ENCODE measurements around the gene TMC2. TPM values are rescaled to one million over a fixed set of nuclear protein-coding genes. Genes with fewer than 3 reads are reported as not detected.

The TMC2 gene
- total RNA-seq, 1 donor from 2014 or later: not detected

DNA sequence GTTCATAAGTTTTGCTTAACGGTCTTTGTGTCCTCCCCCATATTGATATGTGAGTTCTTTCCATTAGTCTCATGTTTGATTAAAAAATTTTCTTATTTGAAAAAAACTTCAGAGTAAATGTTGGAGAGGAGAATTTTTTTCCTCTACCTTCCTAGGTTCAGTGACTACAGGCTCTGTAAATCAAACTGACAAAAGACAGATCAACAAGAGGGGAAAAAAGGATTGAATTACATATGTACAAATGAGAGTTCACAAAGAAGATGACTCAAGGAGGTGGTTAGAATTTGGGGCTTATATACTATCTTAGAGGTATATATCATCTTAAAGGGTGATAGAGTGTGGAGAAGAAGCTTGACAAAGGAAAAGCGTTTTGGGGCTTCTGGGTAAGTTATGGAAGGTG, 5.6 kb downstream of the TMC2 start:
- no peaks in the 10 kb centered on the region for H3K9me3 Mint-ChIP-seq
- H3K27ac Mint-ChIP-seq: no peak overlapping the region
- H3K36me3 Mint-ChIP-seq: no peaks in the 10 kb centered on the region
- DNase-seq (ENCODE audit: extremely low spot score, unreplicated experiment): no peak
- TF ChIP-seq, protein P1, sequence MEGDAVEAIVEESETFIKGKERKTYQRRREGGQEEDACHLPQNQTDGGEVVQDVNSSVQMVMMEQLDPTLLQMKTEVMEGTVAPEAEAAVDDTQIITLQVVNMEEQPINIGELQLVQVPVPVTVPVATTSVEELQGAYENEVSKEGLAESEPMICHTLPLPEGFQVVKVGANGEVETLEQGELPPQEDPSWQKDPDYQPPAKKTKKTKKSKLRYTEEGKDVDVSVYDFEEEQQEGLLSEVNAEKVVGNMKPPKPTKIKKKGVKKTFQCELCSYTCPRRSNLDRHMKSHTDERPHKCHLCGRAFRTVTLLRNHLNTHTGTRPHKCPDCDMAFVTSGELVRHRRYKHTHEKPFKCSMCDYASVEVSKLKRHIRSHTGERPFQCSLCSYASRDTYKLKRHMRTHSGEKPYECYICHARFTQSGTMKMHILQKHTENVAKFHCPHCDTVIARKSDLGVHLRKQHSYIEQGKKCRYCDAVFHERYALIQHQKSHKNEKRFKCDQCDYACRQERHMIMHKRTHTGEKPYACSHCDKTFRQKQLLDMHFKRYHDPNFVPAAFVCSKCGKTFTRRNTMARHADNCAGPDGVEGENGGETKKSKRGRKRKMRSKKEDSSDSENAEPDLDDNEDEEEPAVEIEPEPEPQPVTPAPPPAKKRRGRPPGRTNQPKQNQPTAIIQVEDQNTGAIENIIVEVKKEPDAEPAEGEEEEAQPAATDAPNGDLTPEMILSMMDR (conservative IDR thresholded peaks at IDR 0.05): no peak
- H3K4me3 Mint-ChIP-seq: no peak overlapping the region
- peaks cover 18% of the 10 kb centered on the region for H3K4me1 Mint-ChIP-seq (ENCODE audit: unreplicated experiment)
- peaks cover 42% of the 10 kb centered on the region for H3K27me3 Mint-ChIP-seq

DNA sequence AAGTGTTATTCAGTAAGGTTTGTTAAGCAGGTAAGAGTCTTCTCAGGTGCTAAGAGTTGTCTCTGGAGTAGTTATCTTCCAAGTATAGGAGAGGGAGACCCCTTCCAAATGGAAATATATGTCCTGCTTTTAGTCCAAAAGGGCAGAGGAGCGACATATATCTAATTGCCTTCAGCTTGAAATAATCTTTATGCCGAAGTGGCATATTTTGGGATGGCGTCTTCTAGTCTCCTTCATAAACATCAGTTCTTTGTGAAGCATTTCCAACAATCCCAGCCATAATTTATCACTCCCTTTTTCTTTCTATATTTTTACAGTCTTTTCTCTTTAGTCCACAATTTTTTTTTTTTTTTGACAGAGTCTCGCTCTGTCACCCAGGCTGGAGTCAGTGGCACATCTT, 6.0 kb downstream of the TMC2 start:
- H3K9me3 Mint-ChIP-seq: no peaks in the 10 kb centered on the region
- H3K4me3 Mint-ChIP-seq: no peak overlapping the region
- H3K4me1 Mint-ChIP-seq (ENCODE audit: unreplicated experiment): peaks cover 18% of the 10 kb centered on the region
- H3K27ac Mint-ChIP-seq: no peak overlapping the region
- H3K36me3 Mint-ChIP-seq: no peaks in the 10 kb centered on the region
- DNase-seq (ENCODE audit: extremely low spot score, unreplicated experiment): no peak
- TF ChIP-seq, protein P1 (conservative IDR thresholded peaks at IDR 0.05): no peak
- peaks cover 45% of the 10 kb centered on the region for H3K27me3 Mint-ChIP-seq

DNA sequence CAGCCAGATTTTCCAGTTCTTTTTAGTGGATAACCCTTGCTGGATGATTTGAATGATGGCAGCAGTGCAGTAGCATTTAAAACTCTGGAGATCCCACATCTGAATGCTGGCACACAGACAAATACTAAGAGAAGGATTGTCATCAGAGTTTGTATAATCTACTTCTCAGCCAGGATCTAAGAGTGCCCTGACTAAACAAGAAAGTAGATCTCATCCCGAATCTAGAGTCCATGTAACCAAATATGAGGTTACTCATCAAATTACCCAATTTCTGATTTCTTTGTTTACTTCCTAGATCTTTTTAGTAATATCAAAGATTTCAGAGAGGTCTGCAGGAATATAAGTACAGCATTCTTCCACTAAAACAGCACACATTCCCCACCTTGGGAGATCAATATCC, 7.8 kb downstream of the TMC2 start:
- H3K27me3 Mint-ChIP-seq: peaks cover 42% of the 10 kb centered on the region
- no peak for DNase-seq (ENCODE audit: extremely low spot score, unreplicated experiment)
- H3K36me3 Mint-ChIP-seq: no peaks in the 10 kb centered on the region
- TF ChIP-seq, protein P1 (conservative IDR thresholded peaks at IDR 0.05): no peak
- H3K9me3 Mint-ChIP-seq: no peaks in the 10 kb centered on the region
- H3K4me1 Mint-ChIP-seq (ENCODE audit: unreplicated experiment): peaks cover 9% of the 10 kb centered on the region
- no peak overlapping the region for H3K27ac Mint-ChIP-seq
- H3K4me3 Mint-ChIP-seq: no peak overlapping the region

DNA sequence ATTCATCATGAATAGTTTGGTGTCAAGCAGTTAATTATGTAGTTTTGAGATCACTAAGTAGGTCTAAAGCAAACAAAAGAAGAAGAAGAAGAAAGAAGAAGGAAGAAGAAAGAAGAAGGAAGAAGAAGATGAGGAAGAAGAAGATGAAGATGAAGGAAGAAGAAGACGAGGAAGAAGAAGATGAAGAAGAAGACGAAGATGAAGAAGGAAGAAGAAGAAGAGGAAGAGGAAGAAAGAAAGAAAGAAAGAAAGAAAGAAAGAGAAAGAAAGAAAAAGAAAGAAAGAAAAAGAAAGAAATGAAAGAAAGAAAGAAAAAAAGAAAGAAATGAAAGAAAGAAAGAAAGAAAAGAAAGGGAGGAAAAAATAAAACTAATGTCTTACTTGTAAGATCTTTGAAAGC, 9.2 kb downstream of the TMC2 start:
- DNase-seq (ENCODE audit: extremely low spot score, unreplicated experiment): no peak
- H3K36me3 Mint-ChIP-seq: no peaks in the 10 kb centered on the region
- H3K9me3 Mint-ChIP-seq: no peaks in the 10 kb centered on the region
- TF ChIP-seq, protein P1 (conservative IDR thresholded peaks at IDR 0.05): no peak
- H3K4me1 Mint-ChIP-seq (ENCODE audit: unreplicated experiment): peaks cover 4% of the 10 kb centered on the region
- H3K27ac Mint-ChIP-seq: no peak overlapping the region
- no peak overlapping the region for H3K4me3 Mint-ChIP-seq
- peaks cover 43% of the 10 kb centered on the region for H3K27me3 Mint-ChIP-seq

DNA sequence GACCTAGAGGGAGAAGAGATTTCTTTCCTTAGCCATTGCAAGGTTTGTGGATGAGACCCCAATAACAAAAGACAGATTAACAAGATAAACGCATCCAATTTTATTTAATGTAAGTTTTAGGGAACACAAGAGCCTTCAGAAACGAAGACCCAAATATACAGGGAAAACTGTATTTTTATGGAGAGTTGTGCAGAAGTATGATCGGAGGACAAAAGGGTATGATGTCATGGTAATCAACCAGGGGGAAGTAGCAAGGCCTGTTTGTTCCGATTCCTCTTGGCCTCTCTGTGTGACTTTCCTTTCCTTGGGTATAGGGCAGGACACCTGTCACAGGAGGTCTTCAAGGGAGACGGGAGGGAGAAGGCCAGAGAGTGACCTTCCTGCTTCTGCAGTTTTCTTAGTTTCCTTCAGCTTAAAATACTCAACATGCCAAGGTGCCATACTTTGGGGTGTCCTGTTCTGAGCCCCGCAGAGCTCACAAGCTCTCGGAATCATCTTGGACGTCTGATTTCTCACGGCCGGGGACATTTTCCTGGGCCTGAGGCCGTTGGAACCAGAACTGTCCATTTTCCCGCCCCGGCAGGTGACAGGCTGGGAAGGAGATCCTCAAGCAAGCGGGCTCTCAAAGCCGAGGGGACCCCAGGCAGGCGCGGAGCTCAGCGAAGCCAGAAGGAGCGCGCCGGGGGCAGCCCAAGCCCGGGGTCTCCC, 21.7 kb downstream of the TMC2 start:
- peaks cover 82% of the 10 kb centered on the region for H3K27me3 Mint-ChIP-seq
- H3K27ac Mint-ChIP-seq: no peak overlapping the region
- DNase-seq (ENCODE audit: extremely low spot score, unreplicated experiment): no peak
- H3K4me3 Mint-ChIP-seq: peak overlapping the region; percentile 45
- no peaks in the 10 kb centered on the region for H3K9me3 Mint-ChIP-seq
- no peaks in the 10 kb centered on the region for H3K4me1 Mint-ChIP-seq (ENCODE audit: unreplicated experiment)
- TF ChIP-seq, protein P1 (conservative IDR thresholded peaks at IDR 0.05): no peak
- H3K36me3 Mint-ChIP-seq: no peaks in the 10 kb centered on the region

Data from type B pancreatic cell (in vitro differentiated cells).